ENCODE data around the gene TFCP2L1.
"Not testable (repeated sequence)": the region's sequence is repeated elsewhere in the genome, so short reads cannot be mapped to it uniquely, and the experiment has no call there.

TFCP2L1 gene

GRCh38 chr2:121287146-121287798 lies 2.3 kb upstream of the TFCP2L1 start:
- H3K4me3 ChIP-seq (ENCODE audit: low read length), result no peak overlapping the region
- no peak for TF ChIP-seq ZNF274 (IDR thresholded peaks at IDR 0.05; ENCODE audit: low read depth, low read length)

GRCh38 chr2:121286506-121286905 lies 1.5 kb upstream of the TFCP2L1 start:
- no peak overlapping the region for H3K4me3 ChIP-seq (ENCODE audit: low read length)
- TF ChIP-seq ZNF274 (IDR thresholded peaks at IDR 0.05; ENCODE audit: low read depth, low read length), result no peak

- TF ChIP-seq ZNF274 (IDR thresholded peaks at IDR 0.05; ENCODE audit: low read depth, low read length), result no peak
- no peak overlapping the region for H3K4me3 ChIP-seq (ENCODE audit: low read length)
Observed at GRCh38 chr2:121285926-121286325, 924 bp upstream of the TFCP2L1 start.

GRCh38 chr2:121283670-121284462 lies 1.1 kb downstream of the TFCP2L1 start:
- H3K4me3 ChIP-seq (ENCODE audit: low read length), result no peak overlapping the region
- TF ChIP-seq ZNF274 (IDR thresholded peaks at IDR 0.05; ENCODE audit: low read depth, low read length), result no peak

- H3K4me3 ChIP-seq (ENCODE audit: low read length), result no peak overlapping the region
- TF ChIP-seq ZNF274 (IDR thresholded peaks at IDR 0.05; ENCODE audit: low read depth, low read length), result no peak
Observed at GRCh38 chr2:121282800-121283385, 2.1 kb downstream of the TFCP2L1 start.

- no peak overlapping the region for H3K4me3 ChIP-seq (ENCODE audit: low read length)
- no peak for TF ChIP-seq ZNF274 (IDR thresholded peaks at IDR 0.05; ENCODE audit: low read depth, low read length)
Observed at GRCh38 chr2:121281694-121282093, 3.3 kb downstream of the TFCP2L1 start.

GRCh38 chr2:121281107-121281506 lies 3.9 kb downstream of the TFCP2L1 start:
- no peak overlapping the region for H3K4me3 ChIP-seq (ENCODE audit: low read length)
- TF ChIP-seq ZNF274 (IDR thresholded peaks at IDR 0.05; ENCODE audit: low read depth, low read length), result no peak

GRCh38 chr2:121279476-121280220 lies 5.4 kb downstream of the TFCP2L1 start:
- no peak overlapping the region for H3K4me3 ChIP-seq (ENCODE audit: low read length)
- TF ChIP-seq ZNF274 (IDR thresholded peaks at IDR 0.05; ENCODE audit: low read depth, low read length), result no peak

GRCh38 chr2:121276341-121276740 lies 8.7 kb downstream of the TFCP2L1 start:
- TF ChIP-seq ZNF274 (IDR thresholded peaks at IDR 0.05; ENCODE audit: low read depth, low read length), result no peak
- no peak overlapping the region for H3K4me3 ChIP-seq (ENCODE audit: low read length)

GRCh38 chr2:121273116-121273515 lies 11.9 kb downstream of the TFCP2L1 start:
- TF ChIP-seq ZNF274 (IDR thresholded peaks at IDR 0.05; ENCODE audit: low read depth, low read length), result no peak
- no peak overlapping the region for H3K4me3 ChIP-seq (ENCODE audit: low read length)

GRCh38 chr2:121272596-121272995 lies 12.4 kb downstream of the TFCP2L1 start:
- no peak for TF ChIP-seq ZNF274 (IDR thresholded peaks at IDR 0.05; ENCODE audit: low read depth, low read length)
- no peak overlapping the region for H3K4me3 ChIP-seq (ENCODE audit: low read length)

GRCh38 chr2:121269436-121269835 lies 15.6 kb downstream of the TFCP2L1 start:
- H3K4me3 ChIP-seq (ENCODE audit: low read length), result not testable (repeated sequence)

- no peak for TF ChIP-seq ZNF274 (IDR thresholded peaks at IDR 0.05; ENCODE audit: low read depth, low read length)
Observed at GRCh38 chr2:121266543-121267106, 18.4 kb downstream of the TFCP2L1 start.

More at GRCh38 chr2:121266543-121267106, 18.4 kb downstream of the TFCP2L1 start:
- no peak overlapping the region for H3K4me3 ChIP-seq (ENCODE audit: low read length)

Measured in GM08714 (cell line).